Lower leg skin (tissue), 4 donors: ENCODE measurements around the gene PLXNB1. TPM values are rescaled to one million over a fixed set of nuclear protein-coding genes. Genes with fewer than 3 reads are reported as not detected.

Experiments used
- DNase-seq, 2 donors: peaks; one replicate each; pipeline ENCODE4 v3.0.0-alpha.2; 2019; ENCODE audit warnings: low spot score in 2 of 2
- H3K4me3 ChIP-seq: fragments of 200-600 bp; sonication (generic); 2 replicates; pipeline ENCODE4 v1.5.1; 2017; ENCODE audit warnings: mild to moderate bottlenecking, low read depth; ENCODE audit not compliant: poor library complexity, severe bottlenecking
- POLR2A ChIP-seq, 2 donors: fragments of 450-650 bp; IDR thresholded peaks; one replicate each; pipeline ENCODE4 v1.6.1; 2016 to 2017; ENCODE audit warnings: antibody characterized with exemption in 2 of 2, mild to moderate bottlenecking in 1 of 2, moderate library complexity in 1 of 2
- WGBS, 2 donors: methylation state at CpG; one replicate each; pipeline ENCODE4 v1.1.5; 2018; 5-methylcytosine and 5-hydroxymethylcytosine counted together
- intact Hi-C: fragments of 100-400 bp; cut with DNase I; formaldehyde crosslinking; loops from one replicate; pipeline ENCODE4 v1.15.0; 2023; ENCODE audit warnings: low total_unique reads
- total RNA-seq, 4 donors: library from RNA; depleted of rRNA; stranded (reverse); fragments of >200 nt; gene quantifications; one replicate each; pipeline ENCODE4 v1.1.0, GENCODE V29; 2016
- TF ChIP-seq, protein P1 (sequence below), 3 donors: fragments of 450-650 bp; IDR thresholded peaks; one replicate each; pipeline ENCODE4 v1.5.1; 2016; ENCODE audit warnings: antibody characterized with exemption in 3 of 3, mild to moderate bottlenecking in 3 of 3, moderate library complexity in 2 of 3

PLXNB1 gene
- total RNA-seq, 4 donors from 2014 or later, result 111 to 227 (median 145) TPM

- TF ChIP-seq POLR2A (IDR thresholded peaks at IDR 0.05), result no peak
- peak overlapping the region; percentile 46 for H3K4me3 ChIP-seq
- no peak for DNase-seq
- intact Hi-C loops, result loop anchor here (10.0 kb wide), 1 partner anchor 109 kb away; the partner anchor contains the start of gene PFKFB4
- WGBS, 2 donors, result 14 to 15% methylated on average over 6 of the region's 6 CpGs
Observed at GRCh38 chr3:48446043-48446424, 16.1 kb upstream of the PLXNB1 start.

DNA sequence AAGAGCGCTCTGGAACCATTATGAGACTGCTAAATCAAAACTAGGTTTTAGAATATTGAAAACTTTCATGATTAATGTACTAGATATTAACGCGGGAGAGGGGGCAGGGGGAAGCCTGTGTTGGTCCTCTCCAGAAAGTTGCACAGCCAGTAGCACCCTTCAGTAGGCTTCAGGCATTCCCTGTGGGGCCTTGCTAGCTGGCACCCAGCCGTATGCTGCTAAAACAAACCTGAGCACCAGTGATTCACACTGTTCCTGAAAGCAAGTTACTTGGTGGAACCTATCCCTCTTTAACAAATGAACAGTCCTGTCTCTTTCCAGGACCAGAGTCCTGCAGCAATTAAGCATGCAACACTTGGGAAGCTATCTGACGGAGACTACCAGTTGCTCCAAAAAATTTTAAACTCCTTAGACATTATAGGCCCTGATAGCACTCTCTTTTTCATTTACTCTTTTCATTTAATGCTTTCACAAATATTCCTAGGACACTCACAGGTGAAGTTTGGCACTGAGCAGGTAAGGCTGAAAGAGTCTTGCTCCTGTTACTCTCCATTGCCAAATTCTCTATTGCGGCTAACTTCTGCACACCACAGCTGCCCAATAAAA lies 15.5 kb upstream of the PLXNB1 start:
- intact Hi-C loops, result loop anchor here (10.0 kb wide), 1 partner anchor 109 kb away; the partner anchor contains the start of gene PFKFB4
- DNase-seq, result no peak
- H3K4me3 ChIP-seq, result no peak overlapping the region
- 64 to 66% methylated on average over 6 of the region's 6 CpGs for WGBS, 2 donors
- TF ChIP-seq, protein P1, sequence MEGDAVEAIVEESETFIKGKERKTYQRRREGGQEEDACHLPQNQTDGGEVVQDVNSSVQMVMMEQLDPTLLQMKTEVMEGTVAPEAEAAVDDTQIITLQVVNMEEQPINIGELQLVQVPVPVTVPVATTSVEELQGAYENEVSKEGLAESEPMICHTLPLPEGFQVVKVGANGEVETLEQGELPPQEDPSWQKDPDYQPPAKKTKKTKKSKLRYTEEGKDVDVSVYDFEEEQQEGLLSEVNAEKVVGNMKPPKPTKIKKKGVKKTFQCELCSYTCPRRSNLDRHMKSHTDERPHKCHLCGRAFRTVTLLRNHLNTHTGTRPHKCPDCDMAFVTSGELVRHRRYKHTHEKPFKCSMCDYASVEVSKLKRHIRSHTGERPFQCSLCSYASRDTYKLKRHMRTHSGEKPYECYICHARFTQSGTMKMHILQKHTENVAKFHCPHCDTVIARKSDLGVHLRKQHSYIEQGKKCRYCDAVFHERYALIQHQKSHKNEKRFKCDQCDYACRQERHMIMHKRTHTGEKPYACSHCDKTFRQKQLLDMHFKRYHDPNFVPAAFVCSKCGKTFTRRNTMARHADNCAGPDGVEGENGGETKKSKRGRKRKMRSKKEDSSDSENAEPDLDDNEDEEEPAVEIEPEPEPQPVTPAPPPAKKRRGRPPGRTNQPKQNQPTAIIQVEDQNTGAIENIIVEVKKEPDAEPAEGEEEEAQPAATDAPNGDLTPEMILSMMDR (IDR thresholded peaks at IDR 0.05), result no peak
- no peak for TF ChIP-seq POLR2A (IDR thresholded peaks at IDR 0.05)

DNA sequence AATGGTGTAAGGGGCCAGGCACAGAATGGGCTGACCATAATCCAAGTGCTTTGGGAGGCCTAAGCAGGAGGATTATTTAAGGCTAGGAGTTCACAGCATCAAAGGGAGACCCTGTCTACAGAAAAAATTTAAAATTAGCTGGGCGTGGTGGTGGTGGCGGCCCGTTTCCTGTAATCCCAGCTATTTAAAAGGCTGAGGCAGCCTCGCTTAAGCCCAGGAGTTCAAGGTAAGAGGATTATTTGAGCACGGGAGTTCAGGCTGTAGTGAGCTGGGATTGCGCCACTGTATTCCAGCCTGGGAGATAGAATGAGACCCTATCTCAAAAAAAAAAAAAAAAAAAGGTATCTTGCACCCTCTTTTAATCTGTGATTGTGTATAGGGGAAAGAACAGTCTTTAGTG lies 12.1 kb upstream of the PLXNB1 start:
- no peak overlapping the region for H3K4me3 ChIP-seq
- TF ChIP-seq, protein P1 (IDR thresholded peaks at IDR 0.05), result no peak
- TF ChIP-seq POLR2A (IDR thresholded peaks at IDR 0.05), result no peak
- no peak for DNase-seq
- intact Hi-C loops, result loop anchor here (10.0 kb wide), 1 partner anchor 113 kb away; the partner anchor contains the start of gene PFKFB4
- WGBS, 2 donors, result 76 to 79% methylated on average over 6 of the region's 6 CpGs

DNA sequence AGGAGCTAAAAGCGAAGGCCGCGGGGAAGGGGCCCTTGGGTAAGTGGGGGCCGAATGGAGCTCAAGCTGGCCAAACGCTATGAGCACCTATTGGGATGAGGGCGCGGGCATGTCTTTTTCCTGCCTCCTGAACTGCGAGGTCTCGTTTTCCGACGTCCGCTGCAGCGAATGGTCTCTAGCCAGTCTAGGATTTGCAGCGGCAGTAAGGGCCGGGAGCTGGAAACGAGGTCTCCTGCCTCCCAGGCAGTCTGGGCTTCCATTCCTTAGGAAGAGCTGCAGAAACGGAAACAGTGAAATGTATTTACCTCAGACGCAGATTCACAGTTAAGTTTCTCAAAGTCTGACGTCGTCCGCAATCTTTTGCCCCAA lies 10.7 kb upstream of the PLXNB1 start:
- peak overlapping the region; percentile 60 for H3K4me3 ChIP-seq
- no peak for DNase-seq
- TF ChIP-seq, protein P1 (IDR thresholded peaks at IDR 0.05), result no peak
- no peak for TF ChIP-seq POLR2A (IDR thresholded peaks at IDR 0.05)
- 1% methylated on average over 21 of the region's 21 CpGs for WGBS, 2 donors
- intact Hi-C loops, result loop anchor here (10.0 kb wide), 1 partner anchor 114 kb away; the partner anchor contains the start of gene PFKFB4

DNA sequence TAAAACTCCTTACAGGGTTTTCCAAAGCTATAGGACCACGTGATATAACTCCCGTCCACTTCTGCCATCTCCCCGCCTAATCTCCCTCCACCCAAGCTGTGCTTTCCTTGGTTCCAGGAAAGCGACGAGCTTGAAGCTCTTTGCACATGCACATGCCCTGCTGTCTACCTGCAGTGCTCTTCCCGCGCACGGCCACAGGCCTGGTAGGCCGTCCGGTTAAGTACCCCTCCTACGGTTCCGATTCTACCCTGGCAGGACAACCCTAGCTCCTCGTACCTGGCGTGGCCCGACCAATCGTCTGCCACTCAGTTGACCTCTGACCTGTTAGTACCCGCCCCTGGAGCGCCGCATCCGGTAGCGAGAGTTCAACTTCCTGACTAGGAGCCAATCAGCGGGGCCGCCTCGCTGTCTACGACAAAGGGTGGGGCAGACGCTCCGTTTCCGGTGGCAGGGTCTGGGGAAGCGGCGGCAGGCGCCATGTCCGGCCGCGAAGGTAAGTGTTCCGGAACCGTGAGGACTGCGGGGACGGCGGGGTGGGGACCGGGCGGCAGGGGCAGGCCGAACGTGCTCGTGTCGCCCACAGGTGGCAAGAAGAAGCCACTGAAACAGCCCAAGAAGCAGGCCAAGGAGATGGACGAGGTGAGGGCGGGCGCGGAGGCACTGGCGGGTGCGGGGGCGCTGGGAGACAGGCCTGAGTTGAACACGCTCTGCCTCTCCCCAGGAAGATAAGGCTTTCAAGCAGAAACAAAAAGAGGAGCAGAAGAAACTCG lies 10.1 kb upstream of the PLXNB1 start, which contains the start of the genes CCDC51 and TMA7:
Gene CCDC51, minus strand, starts transcription at position 300 of the 770 bp plus-strand sequence. CDS start 4,991 bp downstream, outside the sequence.
Gene TMA7, plus strand, starts transcription at position 438 of the 770 bp plus-strand sequence. Its CDS starts 40 bp downstream, at position 478.
- peak; percentile 98 to 100 for DNase-seq
- TF ChIP-seq, protein P1 (IDR thresholded peaks at IDR 0.05), result no peak
- TF ChIP-seq POLR2A (IDR thresholded peaks at IDR 0.05), result peak in 1 of 2 donors; percentile 92
- WGBS, 2 donors, result 0% methylated on average over 49 to 52 of the region's 54 CpGs
- H3K4me3 ChIP-seq, result peak within 1 kb of the TSS; percentile 60
- intact Hi-C loops, result loop anchor here (10.0 kb wide), 1 partner anchor 115 kb away; the partner anchor contains the start of gene PFKFB4

GRCh38 chr3:48437812-48438211 lies 7.9 kb upstream of the PLXNB1 start:
- intact Hi-C loops, result loop anchor here (2.0 kb wide), 1 partner anchor 37 kb away; no protein-coding TSS in a partner anchor
- no peak overlapping the region for H3K4me3 ChIP-seq
- DNase-seq, result no peak
- TF ChIP-seq POLR2A (IDR thresholded peaks at IDR 0.05), result no peak
- TF ChIP-seq, protein P1 (IDR thresholded peaks at IDR 0.05), result no peak
- WGBS, 2 donors, result 84 to 86% methylated on average over 4 of the region's 4 CpGs
